Muscle layer of colon (tissue), 2 donors: Measurements from ENCODE around the gene CLIC3.

Source experiments
- H3K27ac ChIP-seq: one replicate; pipeline ENCODE4 v1.7.0; 2013; ENCODE audit warnings: low read depth, mild to moderate bottlenecking, low read length, moderate library complexity
- H3K27me3 ChIP-seq, 2 donors: one replicate each; pipeline ENCODE4 v1.7.0; 2013; ENCODE audit warnings: low read length in 2 of 2, mild to moderate bottlenecking in 2 of 2; ENCODE audit not compliant: insufficient read depth in 2 of 2, control insufficient read depth in 1 of 2
- H3K36me3 ChIP-seq: one replicate; pipeline ENCODE4 v1.7.0; 2013; ENCODE audit warnings: mild to moderate bottlenecking, low read length; ENCODE audit not compliant: insufficient read depth
- H3K4me1 ChIP-seq: one replicate; pipeline ENCODE4 v1.7.0; 2013; ENCODE audit warnings: mild to moderate bottlenecking, low read length; ENCODE audit not compliant: insufficient read depth
- H3K4me3 ChIP-seq, 2 donors: one replicate each; pipeline ENCODE4 v1.7.0; 2013; ENCODE audit warnings: low read length in 2 of 2, low read depth in 1 of 2, mild to moderate bottlenecking in 1 of 2, moderate library complexity in 1 of 2
- H3K9ac ChIP-seq: one replicate; pipeline ENCODE4 v1.7.0; 2013; ENCODE audit warnings: low read length
- H3K9me3 ChIP-seq: one replicate; pipeline ENCODE4 v1.7.0; 2013; ENCODE audit warnings: mild to moderate bottlenecking, low read length
- donor health status: abdominal sarcoma.
- donor health status: Adenocarcinoma of cecum.

Gene CLIC3

DNA sequence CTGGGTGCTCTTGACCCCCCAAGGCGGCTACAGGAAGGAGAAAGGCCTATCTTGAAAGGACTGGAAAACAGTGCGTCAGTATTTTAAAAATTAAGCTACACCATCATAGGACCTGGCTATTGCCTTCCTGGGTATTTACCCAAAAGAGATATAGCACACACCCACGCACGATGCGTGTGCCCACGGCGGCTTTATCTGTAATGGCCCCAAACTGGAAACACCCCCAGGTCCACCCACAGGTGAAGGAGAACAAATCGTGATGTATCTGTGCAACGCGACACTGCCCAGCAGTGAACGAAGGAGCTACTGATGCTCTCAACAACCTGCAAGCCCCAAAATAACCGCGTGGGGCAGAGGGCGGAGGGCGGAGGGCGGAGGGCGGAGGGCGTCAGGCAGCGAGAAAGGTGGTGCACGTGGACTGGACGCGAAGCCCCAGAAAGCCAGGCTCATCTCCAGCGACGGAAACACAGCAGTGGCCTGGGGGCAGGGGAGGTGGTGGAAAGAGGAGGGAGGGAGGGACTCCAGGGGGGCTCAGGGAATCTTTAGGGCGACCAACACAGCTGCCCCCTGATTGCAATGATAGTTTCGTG is 31.4 kb downstream of the CLIC3 start:
- no peaks in the 10 kb centered on the region for H3K9me3 ChIP-seq
- no peak overlapping the region for H3K4me3 ChIP-seq
- H3K36me3 ChIP-seq = no peaks in the 10 kb centered on the region
- H3K27me3 ChIP-seq = peaks cover 0 to 7% of the 10 kb centered on the region in 2 donors
- no peaks in the 10 kb centered on the region for H3K4me1 ChIP-seq
- no peak overlapping the region for H3K27ac ChIP-seq
- H3K9ac ChIP-seq = no peak overlapping the region

DNA sequence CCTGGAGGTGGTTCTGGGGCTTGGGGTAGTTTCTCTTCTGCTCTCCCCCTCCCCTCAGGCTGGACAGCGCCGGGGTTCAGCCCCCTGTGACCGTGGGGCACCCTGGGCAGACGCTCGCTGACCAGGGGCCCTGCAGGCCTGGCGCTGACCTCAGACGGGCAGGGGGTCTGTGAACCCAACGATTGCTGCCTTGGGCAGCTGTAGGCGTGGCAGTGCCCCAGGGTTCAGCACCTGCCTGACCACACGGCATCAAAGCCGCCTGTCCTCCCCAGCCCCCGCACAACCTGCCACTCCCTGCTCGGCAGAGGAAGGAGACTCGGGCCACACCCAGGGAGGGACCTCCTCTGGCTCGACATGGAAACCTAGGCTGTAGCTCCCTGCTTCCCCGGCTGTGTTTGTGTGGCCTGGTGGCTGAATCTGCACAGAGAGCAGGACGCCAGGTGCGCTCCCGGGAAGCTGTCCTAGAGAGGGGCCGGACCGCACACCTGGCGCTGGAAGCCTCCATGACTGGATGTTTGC is 32.1 kb downstream of the CLIC3 start:
- no peak overlapping the region for H3K4me3 ChIP-seq
- H3K27ac ChIP-seq = no peak overlapping the region
- no peak overlapping the region for H3K9ac ChIP-seq
- H3K4me1 ChIP-seq = no peaks in the 10 kb centered on the region
- H3K9me3 ChIP-seq = no peaks in the 10 kb centered on the region
- H3K27me3 ChIP-seq = peaks cover 0 to 3% of the 10 kb centered on the region in 2 donors
- H3K36me3 ChIP-seq = no peaks in the 10 kb centered on the region

DNA sequence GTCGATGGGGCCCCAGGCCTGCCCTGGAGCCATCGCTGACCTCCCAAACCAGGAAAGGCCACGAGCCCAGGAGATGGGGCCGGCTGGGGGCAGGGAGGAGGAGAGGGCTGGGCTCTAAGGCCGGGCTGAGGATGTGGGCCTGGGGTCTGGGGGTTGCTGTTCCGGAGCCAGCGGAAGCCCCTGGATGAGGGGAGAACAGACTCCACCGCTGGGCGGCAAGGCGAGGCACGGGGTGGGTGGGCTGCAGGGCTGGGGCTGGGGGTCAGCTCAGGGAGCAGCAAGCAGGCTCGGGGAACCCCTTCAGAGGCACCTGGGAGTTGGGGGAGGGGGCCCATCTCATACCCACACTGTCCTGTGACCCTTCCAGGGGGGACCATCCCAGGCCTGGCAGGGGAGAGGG is 32.6 kb downstream of the CLIC3 start:
- Histone ChIP-seq H3K9ac (no peak overlapping the region), H3K9me3 (no peaks in the 10 kb centered on the region), H3K4me3 (no peak overlapping the region), H3K27ac (no peak overlapping the region), H3K27me3 (no peaks in the 10 kb centered on the region), H3K36me3 (no peaks in the 10 kb centered on the region), H3K4me1 (no peaks in the 10 kb centered on the region)

DNA sequence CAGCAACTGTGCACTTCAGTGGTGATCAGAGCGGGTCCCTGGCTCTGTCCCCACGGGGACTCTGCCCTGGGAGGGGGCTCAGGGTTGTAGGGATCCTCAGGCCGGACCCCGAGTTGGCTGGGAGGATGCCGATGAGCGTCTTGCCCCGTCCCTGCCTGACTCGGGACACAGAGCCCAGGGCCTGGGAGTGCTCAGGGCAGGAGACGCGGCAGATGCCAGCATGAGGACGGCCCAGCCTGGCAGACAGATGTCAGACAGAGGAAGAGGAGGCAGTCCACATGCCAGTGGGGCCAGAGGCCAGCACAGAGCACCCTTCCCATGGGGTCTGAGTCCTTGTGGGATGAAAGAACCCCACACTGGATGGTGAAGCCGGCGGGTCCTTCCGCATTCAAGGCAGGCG is 33.0 kb downstream of the CLIC3 start:
- H3K9ac ChIP-seq = no peak overlapping the region
- H3K4me1 ChIP-seq = no peaks in the 10 kb centered on the region
- no peaks in the 10 kb centered on the region for H3K36me3 ChIP-seq
- no peaks in the 10 kb centered on the region for H3K9me3 ChIP-seq
- H3K4me3 ChIP-seq = no peak overlapping the region
- no peak overlapping the region for H3K27ac ChIP-seq
- H3K27me3 ChIP-seq = no peaks in the 10 kb centered on the region

- Histone ChIP-seq H3K36me3 (no peaks in the 10 kb centered on the region), H3K9ac (no peak overlapping the region), H3K9me3 (no peaks in the 10 kb centered on the region), H3K27me3 (no peaks in the 10 kb centered on the region), H3K27ac (no peak overlapping the region), H3K4me1 (no peaks in the 10 kb centered on the region), H3K4me3 (no peak overlapping the region)
Measured at GRCh38 chr9:136962701-136963248, 33.6 kb downstream of the CLIC3 start.

DNA sequence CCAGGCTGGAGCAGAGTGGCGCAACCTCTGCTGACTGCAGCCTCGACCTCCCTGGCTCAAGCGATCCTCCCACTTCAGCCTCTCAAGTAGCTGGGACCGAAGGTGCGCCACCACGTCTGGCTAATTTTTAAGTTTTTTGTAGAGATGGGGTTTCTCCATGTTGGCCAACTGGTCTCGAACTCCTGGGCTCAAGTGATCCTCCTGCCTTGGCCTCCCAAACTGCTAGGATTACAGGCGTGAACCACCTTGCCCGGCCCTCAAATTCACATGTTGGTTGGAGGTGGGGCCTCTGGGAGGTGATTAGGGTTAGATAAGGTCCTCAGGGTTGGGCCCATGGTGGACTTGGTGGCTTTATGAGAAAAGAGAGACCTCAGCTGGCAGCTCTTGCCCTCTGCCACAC is 34.2 kb downstream of the CLIC3 start:
- no peaks in the 10 kb centered on the region for H3K4me1 ChIP-seq
- H3K9me3 ChIP-seq = no peaks in the 10 kb centered on the region
- H3K36me3 ChIP-seq = no peaks in the 10 kb centered on the region
- no peak overlapping the region for H3K27ac ChIP-seq
- no peaks in the 10 kb centered on the region for H3K27me3 ChIP-seq
- H3K4me3 ChIP-seq = no peak overlapping the region
- H3K9ac ChIP-seq = no peak overlapping the region

GRCh38 chr9:136961279-136962065 is 34.9 kb downstream of the CLIC3 start:
- H3K27ac ChIP-seq = no peak overlapping the region
- H3K27me3 ChIP-seq = no peaks in the 10 kb centered on the region
- no peaks in the 10 kb centered on the region for H3K9me3 ChIP-seq
- H3K36me3 ChIP-seq = no peaks in the 10 kb centered on the region
- no peaks in the 10 kb centered on the region for H3K4me1 ChIP-seq
- no peak overlapping the region for H3K4me3 ChIP-seq
- H3K9ac ChIP-seq = no peak overlapping the region

DNA sequence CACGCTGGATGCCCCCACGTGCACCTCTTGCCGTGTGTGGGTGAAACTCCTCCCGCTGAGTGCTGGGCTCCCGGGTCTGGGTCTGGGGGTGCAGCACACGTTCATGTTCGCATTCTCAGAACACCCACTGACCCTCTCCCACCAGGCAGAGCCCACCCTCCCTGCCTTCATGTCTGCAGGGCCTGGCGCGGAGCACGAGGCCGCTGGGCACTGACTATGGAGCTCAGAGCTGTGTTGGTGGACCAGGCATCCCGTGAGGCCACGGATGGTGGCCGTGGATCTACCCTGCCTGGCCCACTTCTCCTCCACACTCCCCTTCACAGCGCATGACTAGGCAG is 35.5 kb downstream of the CLIC3 start:
- Histone ChIP-seq H3K4me3 (no peak overlapping the region), H3K27ac (no peak overlapping the region), H3K9me3 (no peaks in the 10 kb centered on the region), H3K4me1 (no peaks in the 10 kb centered on the region), H3K27me3 (no peaks in the 10 kb centered on the region), H3K36me3 (no peaks in the 10 kb centered on the region), H3K9ac (no peak overlapping the region)

- Histone ChIP-seq H3K36me3 (no peaks in the 10 kb centered on the region), H3K4me1 (no peaks in the 10 kb centered on the region)
Measured at GRCh38 chr9:136960212-136960937, 36.0 kb downstream of the CLIC3 start.

GRCh38 chr9:136958898-136959850 is 37.2 kb downstream of the CLIC3 start:
- no peak overlapping the region for H3K9ac ChIP-seq
- no peaks in the 10 kb centered on the region for H3K4me1 ChIP-seq
- no peak overlapping the region for H3K4me3 ChIP-seq
- H3K9me3 ChIP-seq = no peaks in the 10 kb centered on the region
- no peaks in the 10 kb centered on the region for H3K36me3 ChIP-seq
- no peak overlapping the region for H3K27ac ChIP-seq
- H3K27me3 ChIP-seq = no peaks in the 10 kb centered on the region

More at GRCh38 chr9:136960212-136960937, 36.0 kb downstream of the CLIC3 start:
- H3K9me3 ChIP-seq = no peaks in the 10 kb centered on the region
- H3K4me3 ChIP-seq = no peak overlapping the region
- no peaks in the 10 kb centered on the region for H3K27me3 ChIP-seq
- no peak overlapping the region for H3K9ac ChIP-seq
- no peak overlapping the region for H3K27ac ChIP-seq
